Measurements from ENCODE around the gene HOXD13. TPM values are rescaled to one million over a fixed set of nuclear protein-coding genes. Genes with fewer than 3 reads are reported as not detected.
A peak's percentile ranks its signal among the peaks of the same experiment; 100 is the strongest.

HOXD13 gene
- total RNA-seq, 1 experiment from 2014 or later, result 11.8 TPM

DNA sequence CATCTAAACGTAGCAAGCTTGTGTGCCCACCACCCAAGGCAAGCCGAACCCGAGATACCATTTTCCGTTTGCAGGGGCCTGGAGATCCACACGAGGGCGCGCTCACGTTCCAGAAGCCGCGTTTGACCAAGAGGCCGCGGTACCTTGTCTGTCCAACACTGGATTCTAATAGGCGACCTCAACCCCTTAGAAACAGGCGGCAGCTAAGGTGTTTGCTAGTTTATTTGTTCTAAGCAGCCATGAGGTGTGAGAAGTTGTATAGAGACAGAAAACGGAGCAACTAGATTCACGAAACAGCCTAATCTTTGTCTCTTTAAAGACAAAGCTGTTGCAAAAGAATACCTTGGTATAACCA, 18.8 kb downstream of the HOXD13 start:
- in situ Hi-C loops (cut with HindIII; ENCODE audit: low pct_unique_long_range_greater_than_20kb, low sequenced_read_pairs), result no loop called here
- peak; percentile 72 for DNase-seq (ENCODE audit: low read depth, low spot score)

DNA sequence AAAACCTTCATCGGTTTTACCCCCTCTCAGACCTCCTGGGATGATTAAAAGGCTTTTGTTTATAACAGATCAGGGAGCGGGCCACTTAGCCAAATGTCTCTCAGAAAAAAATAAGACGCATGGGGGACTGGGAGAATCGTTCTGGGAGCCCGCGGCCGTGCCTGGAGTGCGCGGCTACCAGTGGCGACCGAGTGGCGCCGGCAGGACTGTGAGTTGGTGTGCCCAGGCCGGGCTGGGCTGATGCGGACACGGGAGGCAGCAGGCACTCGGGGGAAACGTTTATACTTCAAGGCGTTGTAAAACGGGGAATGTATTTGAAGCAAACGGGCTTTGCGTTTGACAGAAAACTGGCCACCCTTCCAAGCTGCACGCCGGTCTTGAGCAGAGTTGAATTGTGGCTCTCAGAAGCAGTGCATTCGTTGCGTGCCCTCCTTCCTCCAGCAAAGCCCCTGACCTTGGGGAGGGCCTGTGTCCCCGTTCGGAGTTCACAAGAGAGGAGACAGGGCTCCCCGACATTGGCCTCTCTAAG, 19.4 kb downstream of the HOXD13 start:
- DNase-seq (ENCODE audit: low read depth, low spot score), result no peak
- in situ Hi-C loops (cut with HindIII; ENCODE audit: low pct_unique_long_range_greater_than_20kb, low sequenced_read_pairs), result no loop called here

DNA sequence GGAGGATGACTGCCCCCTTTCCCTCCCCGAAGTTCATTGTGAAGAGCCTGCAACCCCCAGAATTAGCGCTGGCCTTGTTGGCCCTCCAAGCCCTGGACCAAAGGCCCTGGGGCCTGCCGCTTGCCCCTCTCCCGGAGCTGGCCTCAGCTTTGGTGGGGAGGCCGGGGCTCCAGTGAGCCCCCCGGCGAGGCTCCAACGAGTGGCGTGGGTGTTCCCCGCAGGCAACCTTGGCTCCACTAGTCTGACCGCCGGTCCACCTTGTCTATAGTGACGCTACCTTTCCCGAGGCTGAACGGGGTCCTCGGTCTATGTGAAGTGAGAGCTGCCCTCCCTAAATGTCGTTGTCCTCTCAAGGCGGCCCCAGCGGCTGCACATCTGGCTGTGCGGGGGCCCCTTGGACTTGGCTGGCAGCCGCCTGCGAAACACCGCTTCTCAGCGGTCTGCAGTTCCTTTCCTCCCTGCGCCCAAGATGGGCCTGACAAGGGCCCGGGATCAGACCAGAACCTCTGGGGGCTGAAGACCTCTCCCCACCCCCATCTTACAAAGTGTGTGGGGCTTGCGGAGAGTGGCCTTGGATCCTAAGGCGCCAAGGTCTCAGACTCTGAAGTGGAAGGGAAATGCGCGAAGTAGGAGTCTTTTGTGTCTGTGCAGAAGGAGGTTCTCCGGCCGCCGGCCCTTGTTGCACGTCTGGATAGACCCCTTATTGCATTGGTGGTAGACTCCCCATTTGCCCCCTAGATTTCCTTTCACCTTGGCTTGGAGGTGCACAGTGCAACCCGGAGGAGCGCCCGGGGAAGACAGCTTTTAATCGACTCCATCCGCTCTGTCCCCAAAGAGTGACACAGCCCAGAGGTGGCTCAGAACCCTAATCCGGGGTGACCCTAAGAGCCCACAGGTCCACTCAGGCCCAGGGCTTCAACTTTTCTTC, 20.1 kb downstream of the HOXD13 start:
- in situ Hi-C loops (cut with HindIII; ENCODE audit: low pct_unique_long_range_greater_than_20kb, low sequenced_read_pairs), result no loop called here
- DNase-seq (ENCODE audit: low read depth, low spot score), result no peak

DNA sequence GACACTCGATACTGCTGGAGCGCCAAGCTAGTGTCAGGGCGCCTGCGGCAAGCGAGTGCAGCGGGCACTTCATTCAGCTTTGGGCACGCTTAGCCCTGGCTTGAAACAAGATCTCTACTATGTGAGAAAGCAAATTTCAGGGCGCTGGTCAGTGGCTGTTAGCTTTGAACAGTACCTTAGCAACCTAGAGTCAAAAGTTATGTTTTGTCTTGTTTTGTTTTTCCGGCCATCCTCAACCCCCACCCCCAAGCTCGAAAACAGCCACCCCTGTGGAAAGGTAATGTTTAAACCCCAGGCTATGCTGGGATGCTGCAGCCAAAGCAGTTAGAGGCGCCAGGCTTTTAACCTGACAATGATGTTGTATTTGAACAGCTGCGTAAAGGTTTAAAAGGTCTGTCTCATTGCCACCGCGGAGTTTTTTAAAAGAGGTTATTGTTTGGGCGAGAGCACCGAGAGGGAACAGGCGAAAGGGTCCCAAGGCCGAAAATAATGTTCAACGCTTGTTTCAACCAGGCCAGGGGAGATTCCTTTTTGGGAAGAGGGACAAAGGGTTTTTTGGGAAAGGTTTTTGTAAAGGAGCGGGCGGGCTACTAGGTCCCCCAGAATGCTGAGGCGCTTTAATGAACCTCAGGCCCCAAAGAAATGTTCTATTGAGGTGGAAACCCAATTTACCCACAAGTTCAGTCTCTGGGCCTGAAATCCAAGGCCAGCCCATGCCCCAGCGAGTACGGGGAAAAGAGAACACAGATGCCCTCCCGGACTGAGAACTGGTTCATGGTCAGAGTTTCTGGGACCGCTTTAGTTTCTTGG, 21.8 kb downstream of the HOXD13 start:
- DNase-seq (ENCODE audit: low read depth, low spot score), result no peak
- in situ Hi-C loops (cut with HindIII; ENCODE audit: low pct_unique_long_range_greater_than_20kb, low sequenced_read_pairs), result no loop called here

DNA sequence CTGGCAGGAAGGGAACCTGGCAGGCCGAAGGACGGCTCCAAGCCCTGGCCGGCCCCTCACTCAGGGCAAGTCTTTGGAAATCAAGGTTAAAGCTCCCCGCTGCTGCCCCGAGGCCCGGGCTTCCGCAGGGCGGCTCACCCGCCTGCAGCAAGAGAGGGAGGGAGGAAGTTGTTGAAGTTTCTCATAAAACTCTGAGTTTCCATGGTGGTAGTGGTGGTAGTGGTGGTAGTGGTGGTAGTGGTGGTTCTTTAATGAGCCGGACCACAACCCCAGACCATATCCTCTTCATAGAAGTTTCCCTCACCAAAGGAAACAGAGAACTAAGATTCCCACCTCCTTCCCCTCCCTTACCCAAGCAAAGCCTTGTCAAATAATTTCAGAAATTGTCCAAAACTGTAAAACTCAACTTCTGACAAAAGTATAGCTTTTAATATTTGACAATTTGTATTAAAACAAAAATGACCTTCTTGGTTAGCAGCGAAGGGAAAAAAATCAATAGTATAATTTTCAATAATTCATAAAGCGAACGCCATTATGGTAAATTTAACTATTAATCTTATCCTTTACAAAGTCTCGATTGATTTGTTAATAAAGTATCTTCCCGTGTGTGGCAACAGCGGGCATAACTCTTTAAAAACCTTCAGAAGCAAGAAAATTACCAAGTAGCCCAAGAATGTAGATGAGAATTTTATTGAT, 22.6 kb downstream of the HOXD13 start:
- in situ Hi-C loops (cut with HindIII; ENCODE audit: low pct_unique_long_range_greater_than_20kb, low sequenced_read_pairs), result no loop called here
- no peak for DNase-seq (ENCODE audit: low read depth, low spot score)

DNA sequence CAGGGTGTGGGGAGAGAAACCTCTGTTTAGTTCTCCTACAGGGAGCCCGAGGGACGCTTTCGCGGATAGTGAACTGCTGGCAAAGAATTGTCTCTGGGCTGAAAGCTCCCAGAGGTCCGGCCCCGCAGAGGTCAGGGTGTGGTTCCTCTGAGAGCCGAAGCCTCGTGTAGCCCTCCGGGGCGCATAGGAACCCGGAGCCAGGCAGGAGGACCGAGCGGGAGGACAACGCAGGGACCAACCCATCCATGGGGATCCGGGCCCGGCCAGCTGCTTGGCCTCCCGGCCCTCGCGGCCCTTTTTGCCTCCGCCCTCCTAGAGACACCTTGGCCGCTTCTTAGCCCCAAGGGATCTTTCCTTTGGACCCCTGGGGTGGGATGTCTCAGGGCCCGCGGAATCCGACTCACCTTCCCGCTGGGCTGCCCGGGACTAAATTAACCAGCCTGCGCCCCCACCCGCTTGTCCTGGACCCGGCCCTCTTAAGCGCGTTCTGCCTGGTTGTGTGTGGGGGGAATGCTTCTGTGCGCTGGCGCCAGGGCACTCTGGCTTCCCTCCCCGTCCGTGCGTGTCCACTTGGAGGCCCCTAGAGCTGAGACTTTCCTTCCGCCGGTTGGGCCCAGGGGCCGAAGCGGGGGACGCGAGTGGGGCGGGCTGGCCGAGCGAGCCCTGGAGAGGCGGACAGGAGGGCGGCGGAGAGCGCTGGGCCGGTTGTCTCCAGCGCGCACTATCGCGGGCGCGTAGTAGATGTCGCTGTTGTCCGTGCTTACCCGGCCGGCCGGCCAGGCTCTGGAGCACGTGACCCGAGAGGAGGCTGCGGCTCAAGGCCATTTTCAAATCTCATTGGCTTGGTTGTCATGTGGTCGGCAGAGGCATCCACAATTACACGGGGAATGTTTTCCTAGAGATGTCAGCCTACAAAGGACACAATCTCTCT, 23.6 kb downstream of the HOXD13 start, which contains the start of gene HOXD10:
Gene HOXD10 (plus strand): TSS at position 896 of the 931 bp plus-strand sequence. CDS start 56 bp downstream, outside the sequence.
- DNase-seq (ENCODE audit: low read depth, low spot score), result peak; percentile 75
- in situ Hi-C loops (cut with HindIII; ENCODE audit: low pct_unique_long_range_greater_than_20kb, low sequenced_read_pairs), result no loop called here

DNA sequence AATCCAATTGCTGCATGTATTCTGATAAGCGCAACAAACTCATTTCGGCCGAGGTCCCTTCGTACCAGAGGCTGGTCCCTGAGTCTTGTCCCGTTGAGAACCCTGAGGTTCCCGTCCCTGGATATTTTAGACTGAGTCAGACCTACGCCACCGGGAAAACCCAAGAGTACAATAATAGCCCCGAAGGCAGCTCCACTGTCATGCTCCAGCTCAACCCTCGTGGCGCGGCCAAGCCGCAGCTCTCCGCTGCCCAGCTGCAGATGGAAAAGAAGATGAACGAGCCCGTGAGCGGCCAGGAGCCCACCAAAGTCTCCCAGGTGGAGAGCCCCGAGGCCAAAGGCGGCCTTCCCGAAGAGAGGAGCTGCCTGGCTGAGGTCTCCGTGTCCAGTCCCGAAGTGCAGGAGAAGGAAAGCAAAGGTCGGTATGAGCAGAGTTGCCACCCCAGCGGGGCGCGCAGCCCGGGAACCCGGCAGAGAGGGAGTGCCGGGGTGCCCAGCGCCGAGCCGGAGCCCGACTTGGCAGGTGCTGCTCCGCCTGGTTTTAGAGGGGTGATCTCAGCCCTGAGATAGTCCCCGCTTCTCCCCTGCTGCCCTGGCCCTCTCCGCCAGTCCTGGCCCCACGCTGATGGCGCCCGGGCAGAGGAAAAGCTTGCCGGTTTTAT, 24.8 kb downstream of the HOXD13 start:
- in situ Hi-C loops (cut with HindIII; ENCODE audit: low pct_unique_long_range_greater_than_20kb, low sequenced_read_pairs), result no loop called here
- DNase-seq (ENCODE audit: low read depth, low spot score), result no peak

DNA sequence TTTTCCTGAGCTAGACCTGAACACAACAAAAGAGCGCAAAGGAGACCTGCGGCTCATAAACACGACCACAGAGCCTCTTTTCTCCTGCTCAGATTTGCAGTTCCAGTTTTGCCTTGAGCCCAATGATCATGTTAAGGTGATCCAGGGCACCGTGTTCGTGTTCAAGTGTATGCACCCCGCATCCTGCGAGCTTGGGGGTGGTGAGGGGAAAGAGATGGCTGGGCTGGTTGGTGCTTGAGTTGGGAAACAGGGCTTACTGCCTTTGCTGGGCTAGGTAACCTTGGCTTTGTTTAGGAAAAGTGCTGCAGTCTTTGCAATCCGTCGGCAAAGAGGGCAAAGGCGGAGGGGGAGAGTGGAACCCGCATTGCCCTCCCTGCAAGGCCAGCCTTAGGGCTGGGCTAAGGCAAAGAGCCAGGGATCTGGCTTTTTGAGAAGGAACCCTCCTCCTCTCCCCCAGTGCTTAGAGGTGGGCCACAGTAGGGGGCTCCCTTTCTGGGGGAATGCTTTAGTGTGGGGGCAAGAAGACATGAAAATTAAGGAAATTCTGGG, 25.4 kb downstream of the HOXD13 start:
- DNase-seq (ENCODE audit: low read depth, low spot score), result no peak
- in situ Hi-C loops (cut with HindIII; ENCODE audit: low pct_unique_long_range_greater_than_20kb, low sequenced_read_pairs), result no loop called here

DNA sequence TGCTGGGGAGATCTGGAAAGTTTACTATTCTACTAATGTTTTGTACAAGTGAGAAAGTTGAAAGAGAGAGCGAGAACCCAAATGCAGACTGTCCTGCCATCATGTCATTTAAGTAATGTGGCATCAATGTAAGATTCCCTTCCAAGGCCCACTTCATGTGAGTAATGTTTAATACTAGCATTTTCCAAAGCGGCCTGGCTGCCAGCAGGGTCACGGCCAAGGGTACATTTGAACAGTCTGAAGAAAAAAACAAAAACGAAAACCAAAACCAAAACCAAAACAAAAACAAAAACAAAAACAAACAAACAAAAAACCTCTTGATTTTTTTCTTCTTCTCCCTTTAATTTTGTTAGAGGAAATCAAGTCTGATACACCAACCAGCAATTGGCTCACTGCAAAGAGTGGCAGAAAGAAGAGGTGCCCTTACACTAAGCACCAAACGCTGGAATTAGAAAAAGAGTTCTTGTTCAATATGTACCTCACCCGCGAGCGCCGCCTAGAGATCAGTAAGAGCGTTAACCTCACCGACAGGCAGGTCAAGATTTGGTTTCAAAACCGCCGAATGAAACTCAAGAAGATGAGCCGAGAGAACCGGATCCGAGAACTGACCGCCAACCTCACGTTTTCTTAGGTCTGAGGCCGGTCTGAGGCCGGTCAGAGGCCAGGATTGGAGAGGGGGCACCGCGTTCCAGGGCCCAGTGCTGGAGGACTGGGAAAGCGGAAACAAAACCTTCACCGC, 26.2 kb downstream of the HOXD13 start:
- DNase-seq (ENCODE audit: low read depth, low spot score), result peak; percentile 81

DNA sequence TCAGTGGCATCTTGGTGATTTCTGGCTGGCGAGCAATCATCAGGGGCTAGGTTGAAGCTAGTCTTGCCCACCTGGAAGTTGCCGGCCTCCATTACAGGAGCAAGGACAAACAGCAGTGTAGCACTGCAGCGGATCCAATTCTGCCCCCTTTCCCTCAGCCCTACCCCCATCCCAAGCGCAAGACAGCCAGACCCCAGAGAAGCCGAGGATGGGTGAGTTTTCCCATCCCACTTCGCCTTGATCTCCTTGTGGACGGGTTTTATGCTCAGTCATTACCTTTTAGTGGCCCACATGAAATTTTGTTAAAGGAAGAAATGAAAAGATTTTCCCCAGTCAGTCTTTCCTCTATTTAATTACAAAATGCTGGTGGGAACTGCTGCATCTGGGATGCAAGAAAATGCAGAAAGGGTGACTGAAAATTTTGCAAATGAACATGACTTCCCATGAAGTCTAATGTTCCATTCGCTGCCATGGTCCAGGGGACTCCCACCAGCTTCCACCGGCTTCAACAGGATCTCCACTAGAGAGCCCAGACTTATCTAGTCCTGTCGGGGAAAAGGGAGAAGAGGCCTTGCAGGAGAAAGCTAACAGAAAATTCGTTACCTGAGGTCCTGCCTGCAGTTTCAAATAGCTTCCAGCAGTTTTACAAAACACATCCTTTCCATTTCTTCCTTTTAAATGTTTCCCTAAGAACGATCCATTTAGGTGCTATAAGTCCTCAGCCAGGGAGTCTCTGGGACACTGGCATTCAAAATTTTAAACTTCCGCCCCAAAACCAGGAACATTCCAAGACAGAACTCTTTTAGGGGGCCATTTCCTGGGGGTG, 28.1 kb downstream of the HOXD13 start:
- in situ Hi-C loops (cut with HindIII; ENCODE audit: low pct_unique_long_range_greater_than_20kb, low sequenced_read_pairs), result no loop called here

More for the DNA sequence above, 26.2 kb downstream of the HOXD13 start:
- in situ Hi-C loops (cut with HindIII; ENCODE audit: low pct_unique_long_range_greater_than_20kb, low sequenced_read_pairs), result no loop called here

DNA sequence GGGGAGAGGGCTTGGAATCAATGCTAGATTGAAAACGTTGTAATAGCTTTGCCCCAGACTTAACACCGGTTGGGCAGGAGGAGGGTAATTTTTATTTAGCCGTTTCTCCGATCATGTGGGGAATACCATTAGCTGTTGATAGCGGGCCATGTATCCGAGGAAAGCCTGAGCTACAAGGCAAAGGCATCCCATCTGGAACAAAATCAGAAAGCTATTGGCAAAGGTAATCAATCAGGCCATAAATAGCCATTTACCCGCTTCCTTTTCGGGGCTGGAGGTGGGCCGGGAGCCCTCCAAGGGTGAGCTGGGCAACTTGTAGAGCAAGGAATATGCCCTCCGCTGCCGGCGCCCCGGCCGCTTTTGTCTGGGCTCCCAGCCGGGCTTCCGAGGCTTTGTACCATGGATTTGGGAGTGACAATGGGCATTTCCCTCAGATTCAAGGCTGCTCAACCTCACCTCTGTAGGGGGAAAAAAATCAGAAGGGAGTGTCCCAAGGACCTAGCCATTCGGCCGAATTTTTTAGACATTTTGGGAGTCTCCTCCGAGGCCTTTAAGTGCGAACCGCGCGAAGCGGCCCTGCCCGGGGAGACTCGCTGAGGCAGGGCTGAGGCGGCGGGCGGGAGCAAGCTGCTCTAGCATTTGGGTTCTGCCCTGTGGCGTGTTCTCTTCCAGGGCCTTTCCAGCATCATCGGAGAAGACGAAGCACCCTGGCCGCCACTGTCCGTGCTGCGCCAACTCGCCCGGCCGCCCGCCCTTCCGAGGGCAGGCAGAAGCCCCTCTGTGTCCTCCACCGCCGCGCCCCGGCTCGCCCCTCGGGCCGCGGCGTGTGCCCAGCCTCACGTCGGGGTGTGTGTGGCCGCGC, 28.9 kb downstream of the HOXD13 start:
- no peak for DNase-seq (ENCODE audit: low read depth, low spot score)

More for the DNA sequence above, 28.1 kb downstream of the HOXD13 start:
- DNase-seq (ENCODE audit: low read depth, low spot score), result no peak

DNA sequence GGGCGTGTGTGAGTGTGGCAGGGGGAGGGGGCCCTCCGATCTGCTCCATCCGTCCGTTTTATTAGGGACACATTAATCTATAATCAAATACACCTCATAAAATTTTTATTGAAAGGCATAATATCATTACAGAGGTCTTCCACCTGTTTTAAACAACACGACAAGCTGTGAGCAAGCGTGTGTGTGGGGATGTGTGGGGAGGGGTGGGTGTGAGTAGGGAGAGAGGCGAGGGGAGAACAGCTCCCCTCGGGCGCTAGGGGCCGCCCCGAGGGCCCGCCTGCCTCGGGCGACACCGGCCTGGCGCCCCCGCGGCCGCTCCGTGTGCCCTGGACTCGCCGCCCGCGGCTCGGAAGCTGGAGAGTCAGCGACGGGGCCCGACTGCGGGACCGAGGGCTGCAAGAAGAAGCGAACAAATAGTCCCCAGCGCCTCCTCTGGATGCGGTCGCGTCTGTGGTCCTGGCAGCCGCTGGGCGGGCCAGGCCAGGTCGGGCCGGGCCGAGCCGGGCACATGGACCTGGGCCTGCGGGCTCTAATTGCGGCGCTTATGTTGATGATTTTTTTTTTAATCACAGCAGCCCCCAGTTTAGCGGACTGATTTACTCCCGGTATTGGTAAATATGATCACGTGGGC, 29.6 kb downstream of the HOXD13 start:
- DNase-seq (ENCODE audit: low read depth, low spot score), result peak; percentile 9
- in situ Hi-C loops (cut with HindIII; ENCODE audit: low pct_unique_long_range_greater_than_20kb, low sequenced_read_pairs), result no loop called here

More for the DNA sequence above, 28.9 kb downstream of the HOXD13 start:
- in situ Hi-C loops (cut with HindIII; ENCODE audit: low pct_unique_long_range_greater_than_20kb, low sequenced_read_pairs), result no loop called here

DNA sequence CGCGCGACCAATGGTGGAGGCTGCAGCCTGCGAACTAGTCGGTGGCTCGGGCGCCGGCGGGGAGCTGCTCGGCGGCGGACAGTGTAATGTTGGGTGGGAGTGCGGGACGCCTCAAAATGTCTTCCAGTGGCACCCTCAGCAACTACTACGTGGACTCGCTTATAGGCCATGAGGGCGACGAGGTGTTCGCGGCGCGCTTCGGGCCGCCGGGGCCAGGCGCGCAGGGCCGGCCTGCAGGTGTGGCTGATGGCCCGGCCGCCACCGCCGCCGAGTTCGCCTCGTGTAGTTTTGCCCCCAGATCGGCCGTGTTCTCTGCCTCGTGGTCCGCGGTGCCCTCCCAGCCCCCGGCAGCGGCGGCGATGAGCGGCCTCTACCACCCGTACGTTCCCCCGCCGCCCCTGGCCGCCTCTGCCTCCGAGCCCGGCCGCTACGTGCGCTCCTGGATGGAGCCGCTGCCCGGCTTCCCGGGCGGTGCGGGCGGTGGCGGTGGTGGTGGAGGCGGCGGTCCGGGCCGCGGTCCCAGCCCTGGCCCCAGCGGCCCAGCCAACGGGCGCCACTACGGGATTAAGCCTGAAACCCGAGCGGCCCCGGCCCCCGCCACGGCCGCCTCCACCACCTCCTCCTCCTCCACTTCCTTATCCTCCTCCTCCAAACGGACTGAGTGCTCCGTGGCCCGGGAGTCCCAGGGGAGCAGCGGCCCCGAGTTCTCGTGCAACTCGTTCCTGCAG, 30.3 kb downstream of the HOXD13 start, which contains the start of gene HOXD9:
Gene HOXD9 (plus strand): TSS at position 37 of the 728 bp plus-strand sequence. CDS start 50 bp downstream, at position 87.
- in situ Hi-C loops (cut with HindIII; ENCODE audit: low pct_unique_long_range_greater_than_20kb, low sequenced_read_pairs), result no loop called here
- DNase-seq (ENCODE audit: low read depth, low spot score), result no peak

Measured in SK-MEL-5 (cell line).